ENCODE data around the gene FGGY. TPM values are rescaled to one million over a fixed set of nuclear protein-coding genes. Genes with fewer than 3 reads are reported as not detected.

FGGY gene
- total RNA-seq, 1 donor from 2014 or later: 32.5 TPM

DNA sequence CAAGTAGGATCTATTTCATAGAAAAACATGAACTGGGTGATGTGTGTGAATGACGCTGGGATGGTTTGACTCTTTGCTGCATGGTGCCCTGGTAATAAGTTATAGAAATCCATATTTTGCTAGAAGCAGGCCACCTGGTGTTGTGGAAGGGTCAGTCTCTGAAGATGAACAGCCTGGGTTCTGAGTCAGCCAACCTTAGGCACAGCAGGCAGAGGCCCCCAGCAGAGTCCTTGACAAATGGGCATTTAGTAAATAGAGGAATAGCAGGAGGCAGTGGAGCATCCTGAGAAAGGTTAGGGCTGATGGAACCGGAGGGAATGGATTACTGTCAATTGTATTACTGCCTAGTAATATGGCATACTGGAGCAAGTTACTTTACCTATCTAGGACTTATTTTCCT is 20.9 kb downstream of the FGGY start:
- no peaks in the 10 kb centered on the region for H3K27me3 ChIP-seq
- H3K4me3 Mint-ChIP-seq: no peak overlapping the region
- no peaks in the 10 kb centered on the region for H3F3A ChIP-seq (ENCODE audit: low read depth)
- H3K27me3 Mint-ChIP-seq (ENCODE audit: insufficient read depth, low read depth): peaks cover 5% of the 10 kb centered on the region
- H3K36me3 Mint-ChIP-seq: no peaks in the 10 kb centered on the region
- no peak overlapping the region for H2AFZ ChIP-seq (replicated peaks)
- no peaks in the 10 kb centered on the region for H3K79me2 ChIP-seq (ENCODE audit: low read depth)
- no peaks in the 10 kb centered on the region for H3K36me3 ChIP-seq
- TF ChIP-seq EZH2phosphoT487 (IDR thresholded peaks at IDR 0.05) (no peak), EZH2 (IDR thresholded peaks at IDR 0.05) (no peak)
- TF ChIP-seq, protein P1, sequence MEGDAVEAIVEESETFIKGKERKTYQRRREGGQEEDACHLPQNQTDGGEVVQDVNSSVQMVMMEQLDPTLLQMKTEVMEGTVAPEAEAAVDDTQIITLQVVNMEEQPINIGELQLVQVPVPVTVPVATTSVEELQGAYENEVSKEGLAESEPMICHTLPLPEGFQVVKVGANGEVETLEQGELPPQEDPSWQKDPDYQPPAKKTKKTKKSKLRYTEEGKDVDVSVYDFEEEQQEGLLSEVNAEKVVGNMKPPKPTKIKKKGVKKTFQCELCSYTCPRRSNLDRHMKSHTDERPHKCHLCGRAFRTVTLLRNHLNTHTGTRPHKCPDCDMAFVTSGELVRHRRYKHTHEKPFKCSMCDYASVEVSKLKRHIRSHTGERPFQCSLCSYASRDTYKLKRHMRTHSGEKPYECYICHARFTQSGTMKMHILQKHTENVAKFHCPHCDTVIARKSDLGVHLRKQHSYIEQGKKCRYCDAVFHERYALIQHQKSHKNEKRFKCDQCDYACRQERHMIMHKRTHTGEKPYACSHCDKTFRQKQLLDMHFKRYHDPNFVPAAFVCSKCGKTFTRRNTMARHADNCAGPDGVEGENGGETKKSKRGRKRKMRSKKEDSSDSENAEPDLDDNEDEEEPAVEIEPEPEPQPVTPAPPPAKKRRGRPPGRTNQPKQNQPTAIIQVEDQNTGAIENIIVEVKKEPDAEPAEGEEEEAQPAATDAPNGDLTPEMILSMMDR (IDR thresholded peaks at IDR 0.05): no peak
- no peak overlapping the region for H3K27ac Mint-ChIP-seq
- no peak overlapping the region for H3K4me3 ChIP-seq
- no peak for DNase-seq (ENCODE audit: low spot score)
- H3K4me2 ChIP-seq: peak overlapping the region; percentile 24
- H3K9ac ChIP-seq: no peak overlapping the region
- no peaks in the 10 kb centered on the region for H4K20me1 ChIP-seq (ENCODE audit: low read depth)
- H3K9me3 Mint-ChIP-seq: peaks cover 3% of the 10 kb centered on the region
- H3K9me3 ChIP-seq (ENCODE audit: low read depth): no peaks in the 10 kb centered on the region
- H3K4me1 ChIP-seq: peaks cover 33% of the 10 kb centered on the region
- H3K4me1 Mint-ChIP-seq: peaks cover 41% of the 10 kb centered on the region
- H3K27ac ChIP-seq: no peak overlapping the region

DNA sequence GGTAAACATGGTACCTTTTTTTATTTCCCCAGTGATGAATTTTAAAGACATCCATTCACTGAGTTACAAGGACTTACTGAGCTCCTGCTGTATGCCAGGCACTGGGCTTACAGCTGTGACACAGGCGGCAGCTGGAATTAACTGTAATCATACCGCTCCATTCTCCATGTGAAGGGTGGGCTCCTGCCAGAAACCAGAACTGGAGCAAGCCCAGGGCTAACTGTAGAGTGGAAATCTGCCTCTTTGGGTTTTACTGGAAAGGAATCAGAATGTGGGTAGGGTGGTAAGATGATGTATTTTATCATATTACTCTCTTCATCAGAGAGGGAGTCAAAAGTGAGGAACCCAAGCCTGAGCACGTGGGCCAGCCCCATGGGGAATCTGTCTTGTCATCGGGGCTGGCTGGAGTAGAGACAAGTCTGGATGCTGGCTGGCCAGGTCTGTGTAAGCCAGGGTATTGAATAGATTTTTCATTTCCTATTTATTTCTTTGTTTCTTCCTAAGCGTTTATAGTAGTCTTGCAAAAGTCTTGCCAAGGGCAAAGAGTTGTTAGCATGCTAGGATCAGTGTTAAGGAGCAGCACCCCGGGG is 21.5 kb downstream of the FGGY start:
- Histone ChIP-seq H4K20me1 (ENCODE audit: low read depth) (no peaks in the 10 kb centered on the region), H3K4me1 (peaks cover 33% of the 10 kb centered on the region), H3K27me3 (no peaks in the 10 kb centered on the region), H3K79me2 (ENCODE audit: low read depth) (no peaks in the 10 kb centered on the region), H3K9me3 (ENCODE audit: low read depth) (no peaks in the 10 kb centered on the region), H3F3A (ENCODE audit: low read depth) (no peaks in the 10 kb centered on the region), H3K9ac (no peak overlapping the region), H3K4me2 (no peak overlapping the region), H3K36me3 (no peaks in the 10 kb centered on the region), H3K27ac (no peak overlapping the region), H3K4me3 (no peak overlapping the region), H2AFZ (replicated peaks) (no peak overlapping the region)
- H3K4me1 Mint-ChIP-seq: peaks cover 46% of the 10 kb centered on the region
- TF ChIP-seq EZH2phosphoT487 (IDR thresholded peaks at IDR 0.05) (no peak), EZH2 (IDR thresholded peaks at IDR 0.05) (no peak)
- TF ChIP-seq, protein P1 (IDR thresholded peaks at IDR 0.05): no peak
- H3K9me3 Mint-ChIP-seq: peaks cover 3% of the 10 kb centered on the region
- no peak overlapping the region for H3K27ac Mint-ChIP-seq
- H3K27me3 Mint-ChIP-seq (ENCODE audit: insufficient read depth, low read depth): peaks cover 5% of the 10 kb centered on the region
- no peak overlapping the region for H3K4me3 Mint-ChIP-seq
- DNase-seq (ENCODE audit: low spot score): no peak
- no peaks in the 10 kb centered on the region for H3K36me3 Mint-ChIP-seq

DNA sequence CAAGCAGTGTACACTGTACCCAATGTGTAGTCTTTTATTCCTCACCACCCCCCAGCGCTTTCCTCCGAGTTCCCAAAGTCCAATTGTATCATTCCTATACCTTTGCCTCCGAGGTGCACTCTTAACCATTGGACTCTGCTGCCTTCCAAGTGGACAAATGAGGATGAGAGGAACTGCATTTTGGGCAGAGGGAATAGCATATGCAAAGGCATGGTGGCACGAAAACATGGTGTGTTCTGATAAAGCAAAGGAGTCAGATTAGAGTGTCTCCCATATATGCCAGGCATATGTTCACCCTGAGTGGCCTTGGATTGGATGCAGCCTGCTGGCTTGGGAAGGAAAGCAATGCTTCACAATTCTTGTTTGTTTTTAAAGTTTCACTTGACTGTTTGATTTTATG is 25.5 kb downstream of the FGGY start:
- peaks cover 10% of the 10 kb centered on the region for H3K36me3 Mint-ChIP-seq
- Histone ChIP-seq H3K27me3 (no peaks in the 10 kb centered on the region), H2AFZ (replicated peaks) (no peak overlapping the region), H3K79me2 (ENCODE audit: low read depth) (no peaks in the 10 kb centered on the region), H3F3A (ENCODE audit: low read depth) (no peaks in the 10 kb centered on the region), H4K20me1 (ENCODE audit: low read depth) (no peaks in the 10 kb centered on the region), H3K4me1 (peaks cover 7% of the 10 kb centered on the region), H3K4me3 (no peak overlapping the region), H3K9ac (no peak overlapping the region), H3K27ac (no peak overlapping the region), H3K36me3 (no peaks in the 10 kb centered on the region), H3K9me3 (ENCODE audit: low read depth) (no peaks in the 10 kb centered on the region), H3K4me2 (no peak overlapping the region)
- peaks cover 3% of the 10 kb centered on the region for H3K27me3 Mint-ChIP-seq (ENCODE audit: insufficient read depth, low read depth)
- no peak for TF ChIP-seq EZH2 (IDR thresholded peaks at IDR 0.05)
- TF ChIP-seq EZH2phosphoT487 (IDR thresholded peaks at IDR 0.05): no peak
- TF ChIP-seq, protein P1 (IDR thresholded peaks at IDR 0.05): no peak
- peaks cover 21% of the 10 kb centered on the region for H3K4me1 Mint-ChIP-seq
- H3K9me3 Mint-ChIP-seq: no peaks in the 10 kb centered on the region
- H3K27ac Mint-ChIP-seq: no peak overlapping the region
- DNase-seq (ENCODE audit: low spot score): no peak
- H3K4me3 Mint-ChIP-seq: no peak overlapping the region

Measured in neural progenitor cell (in vitro differentiated cells).